Keratinocyte (primary cell): Measurements from ENCODE around the gene APPL2. TPM values are rescaled to one million over a fixed set of nuclear protein-coding genes. Genes with fewer than 3 reads are reported as not detected.

Experiments used
- DNase-seq: peaks from one replicate; pipeline ENCODE4 v3.0.0-alpha.2; 2011; ENCODE audit warnings: low read depth, missing footprints, low spot score
- FAIRE-seq: peaks from 2 replicates; lab custom pipeline; 2011; peaks lifted over from hg19 to GRCh38; lab: Jason Lieb, UNC
- H2AFZ ChIP-seq: 2 replicates; pipeline ENCODE4 v1.6.0; 2012; ENCODE audit warnings: low read length, control low read depth, inconsistent platforms; ENCODE audit not compliant: control insufficient read depth
- H3K27ac ChIP-seq: 2 replicates; pipeline ENCODE4 v1.5.1; 2011; ENCODE audit warnings: low read length; ENCODE audit not compliant: control insufficient read depth, insufficient read depth
- H3K27me3 ChIP-seq: 3 replicates; pipeline ENCODE4 v1.6.0; 2011; ENCODE audit warnings: low read length; ENCODE audit not compliant: control insufficient read depth, insufficient read depth; ENCODE audit errors: extremely low read depth
- H3K36me3 ChIP-seq, 2 experiments: 2 replicates in 1 of 2; 3 replicates in 1 of 2; pipeline ENCODE4 v1.5.1; 2011; ENCODE audit warnings: low read length in 2 of 2, mild to moderate bottlenecking in 1 of 2; ENCODE audit not compliant: control insufficient read depth in 2 of 2, insufficient read depth in 2 of 2; ENCODE audit errors: extremely low read depth in 1 of 2
- H3K4me1 ChIP-seq: 3 replicates; pipeline ENCODE4 v1.5.1; 2011; ENCODE audit warnings: low read length; ENCODE audit not compliant: control insufficient read depth, insufficient read depth; ENCODE audit errors: extremely low read depth
- H3K4me2 ChIP-seq: 3 replicates; pipeline ENCODE4 v1.6.0; 2011; ENCODE audit warnings: low read depth, low read length; ENCODE audit not compliant: control insufficient read depth, insufficient read depth; ENCODE audit errors: extremely low read depth
- H3K4me3 ChIP-seq, 3 experiments: fragments of 200-600 bp in 1 of 3; sonication (generic) in 1 of 3; 2 replicates in 2 of 3; 3 replicates in 1 of 3; pipeline ENCODE4 v1.5.1; 2011 to 2016; ENCODE audit warnings: low read length in 3 of 3, mild to moderate bottlenecking in 3 of 3, control low read depth in 2 of 3, inconsistent platforms in 1 of 3, low read depth in 1 of 3, mixed read lengths in 1 of 3, mixed run types in 1 of 3, moderate library complexity in 1 of 3; ENCODE audit not compliant: control insufficient read depth in 2 of 3, insufficient read depth in 2 of 3; ENCODE audit errors: extremely low read depth in 1 of 3
- H3K79me2 ChIP-seq: 2 replicates; pipeline ENCODE4 v1.6.0; 2012; ENCODE audit warnings: low read length; ENCODE audit not compliant: control insufficient read depth, insufficient read depth
- H3K9ac ChIP-seq: 3 replicates; pipeline ENCODE4 v1.6.0; 2011; ENCODE audit warnings: low read length; ENCODE audit not compliant: control insufficient read depth, insufficient read depth; ENCODE audit errors: extremely low read depth
- H3K9me1 ChIP-seq: 3 replicates; pipeline ENCODE4 v1.6.0; 2011; ENCODE audit warnings: low read length; ENCODE audit not compliant: control insufficient read depth, insufficient read depth; ENCODE audit errors: extremely low read depth
- H3K9me3 ChIP-seq: 2 replicates; pipeline ENCODE4 v1.5.1; 2012; ENCODE audit warnings: low read depth, low read length; ENCODE audit not compliant: control insufficient read depth
- H4K20me1 ChIP-seq: 3 replicates; pipeline ENCODE4 v1.6.0; 2011; ENCODE audit warnings: low read length; ENCODE audit not compliant: control insufficient read depth, insufficient read depth; ENCODE audit errors: extremely low read depth
- CTCF ChIP-seq, 3 experiments: IDR thresholded peaks in 1 of 3; conservative IDR thresholded peaks in 1 of 3; optimal IDR thresholded peaks in 1 of 3; 2 replicates in 2 of 3; 3 replicates in 1 of 3; pipeline versions ENCODE3 to v1.5.1; 2011; ENCODE audit warnings: low read length in 3 of 3, mild to moderate bottlenecking in 3 of 3, moderate library complexity in 2 of 3, control low read depth in 1 of 3, inconsistent platforms in 1 of 3; ENCODE audit not compliant: insufficient read depth in 2 of 3; ENCODE audit errors: extremely low read depth in 1 of 3
- EZH2 ChIP-seq: IDR thresholded peaks from one replicate; pipeline ENCODE4 v1.6.1; 2012; ENCODE audit warnings: inconsistent platforms, mild to moderate bottlenecking, low read length, moderate library complexity
- dilution Hi-C: fragments of 300-500 bp; cut with MboI; formaldehyde crosslinking; loops from one replicate; pipeline ENCODE4 v1.7.0; 2020; ENCODE audit warnings: low sequenced_read_pairs; ENCODE audit not compliant: extremely low pct_ligation_motif_present
- polyA plus RNA-seq, 5 experiments: library from polyadenylated mRNA; depleted of rRNA in 3 of 5; stranded (reverse) in 3 of 5; stranded (forward) in 1 of 5; unstranded in 1 of 5; fragments of >200 nt; gene quantifications; 1 replicate in 1 of 5; 2 replicates in 3 of 5; 3 replicates in 1 of 5; pipeline versions ENCODE4 v1.2.1 to v1.2.3, GENCODE V29; 2011 to 2012; ENCODE audit warnings: missing spikeins in 2 of 5, low read depth in 1 of 5, low replicate concordance in 1 of 5

APPL2 gene
- polyA plus RNA-seq, 1 donor (not counting 4 experiments of a cell fraction or from before 2014, with no cell fraction given): 26.1 TPM

- TF ChIP-seq CTCF (optimal IDR thresholded peaks at IDR 0.05 in 1 of 3, IDR thresholded peaks at IDR 0.05 in 1 of 3, conservative IDR thresholded peaks at IDR 0.05 in 1 of 3; ENCODE audit: extremely low read depth in 1 of 3, insufficient read depth in 2 of 3, low read length in 3 of 3) (no peak), EZH2 (no peak)
- no peak overlapping the region for H3K27ac ChIP-seq
- H3K9me3 ChIP-seq: no peaks in the 10 kb centered on the region
- FAIRE-seq (no peak), DNase-seq (no peak)
- H3K27me3 ChIP-seq: no peaks in the 10 kb centered on the region
- H3K4me3 ChIP-seq: peak overlapping the region in 1 of 3 experiments; percentile 27
- no peak overlapping the region for H3K9ac ChIP-seq
- dilution Hi-C loops: no loop called here
- H3K4me2 ChIP-seq: peak overlapping the region; percentile 45
- peaks cover 22% of the 10 kb centered on the region for H3K4me1 ChIP-seq
- H3K36me3 ChIP-seq: no peaks in the 10 kb centered on the region
- peak overlapping the region; percentile 49 for H2AFZ ChIP-seq
- no peaks in the 10 kb centered on the region for H3K9me1 ChIP-seq
- no peaks in the 10 kb centered on the region for H3K79me2 ChIP-seq
- H4K20me1 ChIP-seq: no peaks in the 10 kb centered on the region
Observed at GRCh38 chr12:105273601-105274000, 37.6 kb upstream of the APPL2 start.

- peak; percentile 93 for FAIRE-seq
- peak overlapping the region; percentile 80 for H2AFZ ChIP-seq
- TF ChIP-seq EZH2: no peak
- TF ChIP-seq CTCF (optimal IDR thresholded peaks at IDR 0.05 in 1 of 3, IDR thresholded peaks at IDR 0.05 in 1 of 3, conservative IDR thresholded peaks at IDR 0.05 in 1 of 3; ENCODE audit: extremely low read depth in 1 of 3, insufficient read depth in 2 of 3, low read length in 3 of 3): no peak
Observed at GRCh38 chr12:105272814-105273416, 36.9 kb upstream of the APPL2 start.

More at GRCh38 chr12:105272814-105273416, 36.9 kb upstream of the APPL2 start:
- H3K36me3 ChIP-seq: no peaks in the 10 kb centered on the region
- H3K79me2 ChIP-seq: no peaks in the 10 kb centered on the region
- peak overlapping the region; percentile 40 for H3K4me2 ChIP-seq
- dilution Hi-C loops: no loop called here
- H3K9me3 ChIP-seq: no peaks in the 10 kb centered on the region
- H3K4me3 ChIP-seq: peak overlapping the region in 1 of 3 experiments; percentile 27
- H3K4me1 ChIP-seq: peaks cover 22% of the 10 kb centered on the region
- no peak overlapping the region for H3K9ac ChIP-seq
- no peaks in the 10 kb centered on the region for H4K20me1 ChIP-seq
- peak; percentile 52 for DNase-seq
- H3K27me3 ChIP-seq: no peaks in the 10 kb centered on the region
- H3K9me1 ChIP-seq: no peaks in the 10 kb centered on the region
- H3K27ac ChIP-seq: no peak overlapping the region
